ENCODE data around the gene GRID1.
"Not testable (repeated sequence)": the region's sequence is repeated elsewhere in the genome, so short reads cannot be mapped to it uniquely, and the experiment has no call there.

Gene GRID1

DNA sequence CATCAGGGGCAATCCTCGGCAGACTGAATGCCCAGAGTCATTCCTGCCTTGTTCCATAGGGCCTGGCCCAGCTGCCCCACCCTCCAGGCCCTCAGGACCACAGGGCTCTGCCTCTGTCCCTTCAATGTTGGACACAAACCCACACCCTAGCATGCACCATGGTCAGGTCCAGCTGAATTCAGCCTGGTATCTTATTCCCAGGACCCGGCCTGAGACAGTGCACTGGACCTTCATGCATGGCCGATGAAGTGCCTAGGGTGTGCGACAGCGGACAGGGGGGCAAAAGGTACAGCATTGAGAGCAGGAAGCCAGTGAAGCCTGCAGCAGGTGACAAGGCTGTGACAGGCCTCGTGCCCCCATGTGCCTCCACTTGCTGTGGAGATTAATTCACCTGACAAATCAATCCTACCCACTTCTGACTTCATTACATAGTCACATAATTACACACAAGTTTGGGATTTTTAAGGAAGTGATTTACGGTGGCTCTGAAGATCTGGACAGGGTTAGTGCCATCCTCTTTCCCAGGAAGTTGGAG is 261.9 kb downstream of the GRID1 start:
- Mint-ChIP-seq H3K36me3 (no peaks in the 10 kb centered on the region), H3K4me3 (no peak overlapping the region), H3K27me3 (peaks cover 2% of the 10 kb centered on the region), H3K27ac (no peak overlapping the region), H3K9me3 (peaks cover 2% of the 10 kb centered on the region), H3K4me1 (no peaks in the 10 kb centered on the region)
- ATAC-seq (ENCODE audit: low read depth) (no peak), DNase-seq (ENCODE audit: low spot score in 2 of 2) (no peak)

DNA sequence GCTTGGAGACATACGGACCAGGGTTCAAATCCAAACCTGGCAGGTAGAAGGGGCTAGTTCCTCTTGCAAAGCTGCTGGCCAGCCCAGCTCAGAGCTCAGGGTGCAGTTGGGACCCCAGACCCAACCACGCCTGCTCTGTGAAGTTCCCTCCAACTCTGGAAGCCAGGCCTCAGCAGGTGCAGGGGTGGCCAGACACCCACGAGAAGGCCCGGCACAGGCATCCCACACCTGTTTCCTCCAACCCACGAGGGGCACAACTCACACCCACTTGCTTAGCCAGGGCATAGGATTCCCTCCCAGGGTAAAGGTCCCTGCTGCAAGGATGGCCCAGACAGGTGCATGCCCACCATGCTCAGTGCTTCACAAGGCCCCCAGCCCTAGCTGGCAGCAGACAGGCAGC is 262.4 kb downstream of the GRID1 start:
- Mint-ChIP-seq H3K9me3 (peaks cover 2% of the 10 kb centered on the region), H3K27ac (no peak overlapping the region), H3K36me3 (no peaks in the 10 kb centered on the region), H3K4me1 (no peaks in the 10 kb centered on the region), H3K4me3 (no peak overlapping the region), H3K27me3 (peaks cover 2% of the 10 kb centered on the region)
- no peak for DNase-seq (ENCODE audit: low spot score in 2 of 2)
- no peak for ATAC-seq (ENCODE audit: low read depth)

DNA sequence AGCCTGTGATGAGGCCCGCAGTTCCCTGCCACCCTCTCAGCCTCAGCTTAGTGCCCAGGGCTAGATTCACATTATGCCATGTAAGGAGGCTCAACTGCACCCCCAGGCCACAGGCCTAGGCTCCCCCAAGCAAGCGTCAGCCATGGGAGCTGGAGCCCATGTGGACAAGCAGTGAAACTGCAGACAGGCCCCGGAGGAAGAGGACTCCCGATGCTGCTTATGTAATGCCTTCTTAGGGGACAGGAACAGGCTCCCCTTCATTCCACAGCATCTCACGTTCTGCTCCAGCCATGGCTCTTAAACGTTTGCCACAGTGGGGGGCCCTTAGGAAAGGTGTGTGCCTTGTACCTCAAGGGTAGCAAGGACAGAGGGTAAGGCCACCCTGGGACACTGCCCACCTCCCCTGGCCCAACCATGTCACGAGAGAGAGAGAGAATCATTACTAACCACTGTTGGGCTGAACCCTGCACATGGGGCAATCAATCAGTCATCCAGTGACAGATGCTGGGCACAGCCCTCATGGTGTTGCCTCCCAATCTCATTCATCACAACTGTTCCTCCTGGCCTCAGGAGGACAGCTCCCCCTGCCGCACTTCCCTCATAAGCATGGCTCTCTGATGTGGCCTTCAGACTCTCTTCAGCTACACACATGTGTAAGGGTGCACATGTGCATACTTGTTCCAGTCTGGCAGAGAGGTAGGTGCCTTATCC is 263.0 kb downstream of the GRID1 start:
- Mint-ChIP-seq H3K4me1 (no peaks in the 10 kb centered on the region), H3K27ac (no peak overlapping the region), H3K4me3 (no peak overlapping the region), H3K36me3 (no peaks in the 10 kb centered on the region), H3K9me3 (peaks cover 2% of the 10 kb centered on the region), H3K27me3 (peaks cover 2% of the 10 kb centered on the region)
- ATAC-seq (ENCODE audit: low read depth) (no peak), DNase-seq (ENCODE audit: low spot score in 2 of 2) (no peak)

DNA sequence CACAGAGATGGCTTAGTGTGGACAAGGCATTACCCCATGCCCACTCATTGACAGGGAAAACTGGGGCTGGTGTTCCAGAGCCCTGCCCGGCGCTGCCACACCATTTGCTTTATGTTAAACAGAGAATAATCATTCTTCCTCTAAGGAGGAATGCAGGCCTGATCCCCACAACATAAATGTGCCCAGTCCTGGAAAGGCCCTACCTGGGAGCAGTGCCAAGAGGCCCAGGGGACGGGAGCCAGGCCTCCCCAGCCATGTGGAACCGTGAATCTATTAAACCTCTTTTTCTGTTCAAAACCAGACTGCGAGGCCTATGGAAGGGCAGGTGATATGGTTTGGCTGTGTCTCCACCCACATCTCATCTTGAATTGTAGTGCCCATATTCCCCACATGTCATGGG is 264.1 kb downstream of the GRID1 start:
- no peak for ATAC-seq (ENCODE audit: low read depth)
- peaks cover 2% of the 10 kb centered on the region for H3K27me3 Mint-ChIP-seq

DNA sequence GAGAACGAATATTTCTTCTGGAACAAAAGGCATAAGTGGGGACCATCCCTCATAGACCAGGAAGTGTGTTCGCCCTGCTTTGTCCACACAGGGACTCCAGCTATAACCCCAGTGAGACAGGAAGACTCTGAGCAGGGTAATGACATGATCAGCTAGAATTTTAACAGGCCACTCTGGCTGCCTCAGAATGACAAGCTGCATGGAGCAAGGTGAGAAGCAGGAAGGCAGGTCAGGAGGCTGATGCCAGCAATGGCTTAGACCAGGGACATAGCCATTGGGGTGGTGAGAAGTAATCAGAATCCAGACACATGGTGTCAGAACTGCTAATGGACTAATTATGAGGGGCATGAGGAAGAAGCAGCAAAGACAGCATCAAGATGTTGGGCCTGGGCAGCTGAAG is 264.6 kb downstream of the GRID1 start:
- peaks cover 3% of the 10 kb centered on the region for H3K9me3 Mint-ChIP-seq
- no peak for DNase-seq (ENCODE audit: low spot score in 2 of 2)
- no peak overlapping the region for H3K27ac Mint-ChIP-seq
- no peaks in the 10 kb centered on the region for H3K36me3 Mint-ChIP-seq
- no peaks in the 10 kb centered on the region for H3K4me1 Mint-ChIP-seq
- H3K4me3 Mint-ChIP-seq: no peak overlapping the region
- H3K27me3 Mint-ChIP-seq: peaks cover 2% of the 10 kb centered on the region
- ATAC-seq (ENCODE audit: low read depth): no peak

More for the DNA sequence above, 264.1 kb downstream of the GRID1 start:
- no peaks in the 10 kb centered on the region for H3K4me1 Mint-ChIP-seq
- H3K9me3 Mint-ChIP-seq: peaks cover 2% of the 10 kb centered on the region
- no peak overlapping the region for H3K27ac Mint-ChIP-seq
- H3K4me3 Mint-ChIP-seq: no peak overlapping the region
- H3K36me3 Mint-ChIP-seq: no peaks in the 10 kb centered on the region
- no peak for DNase-seq (ENCODE audit: low spot score in 2 of 2)

DNA sequence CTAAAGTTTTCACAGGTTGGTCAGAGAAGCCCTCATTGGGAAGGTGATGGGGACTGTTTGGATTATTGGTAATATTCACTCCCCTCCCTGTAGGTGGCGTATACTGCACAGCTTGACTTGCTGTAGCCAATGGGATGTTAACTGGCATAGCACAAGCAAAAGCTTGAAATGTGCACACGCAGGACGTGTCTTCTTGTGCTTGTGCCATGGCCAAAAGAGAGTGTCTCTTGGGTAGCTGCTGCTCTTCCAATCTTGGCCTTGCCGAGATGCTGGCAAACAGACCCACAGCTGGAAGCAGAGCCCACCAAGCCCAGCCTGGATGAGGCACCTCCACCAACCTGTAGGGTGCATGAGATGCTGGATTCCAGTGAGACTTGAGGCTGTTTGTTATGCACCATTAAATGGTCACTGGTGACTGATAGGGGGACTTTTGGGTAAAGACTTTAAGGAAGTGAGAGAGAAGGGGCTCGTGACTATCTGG is 266.0 kb downstream of the GRID1 start:
- Mint-ChIP-seq H3K27me3 (peaks cover under 1% of the 10 kb centered on the region), H3K36me3 (no peaks in the 10 kb centered on the region), H3K9me3 (peaks cover 3% of the 10 kb centered on the region), H3K4me3 (no peak overlapping the region), H3K4me1 (no peaks in the 10 kb centered on the region), H3K27ac (no peak overlapping the region)
- DNase-seq (ENCODE audit: low spot score in 2 of 2) (no peak), ATAC-seq (ENCODE audit: low read depth) (no peak)

DNA sequence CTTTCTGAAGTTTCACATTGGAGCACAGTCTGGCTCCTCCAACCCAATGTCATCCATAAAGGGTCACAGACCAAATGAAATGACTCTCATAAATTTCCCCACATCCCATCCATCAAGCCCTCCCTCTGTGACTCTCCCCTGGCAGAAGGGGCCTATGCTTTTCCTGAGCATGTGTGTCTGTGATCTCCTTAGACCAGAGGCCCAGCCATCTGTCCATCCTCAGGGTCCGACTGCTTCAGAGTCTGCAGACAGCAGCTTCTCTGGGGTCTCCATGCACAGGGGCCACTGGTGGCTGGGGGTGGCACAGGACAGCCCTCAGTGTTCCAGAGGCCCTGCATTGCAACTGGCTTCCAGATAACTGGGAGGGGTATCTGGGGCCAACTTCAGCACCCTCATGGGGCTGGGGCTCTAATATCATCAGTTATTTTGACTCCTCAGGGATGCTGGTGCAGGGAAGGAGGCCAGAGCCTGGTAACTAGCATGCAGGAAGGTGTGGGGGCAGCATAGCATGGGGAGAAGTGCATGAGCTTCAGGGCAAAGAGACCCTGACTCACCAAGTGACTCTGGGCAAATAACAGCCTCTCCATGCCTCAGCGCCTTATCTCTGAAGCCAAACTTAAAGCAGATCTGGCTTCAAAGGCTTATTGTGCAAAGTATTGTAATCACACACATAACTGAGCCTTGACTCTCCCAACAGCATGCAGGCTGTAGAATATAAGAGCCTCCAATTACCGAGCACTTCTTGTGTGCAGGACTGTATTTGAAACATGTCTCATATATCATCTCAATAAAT is 266.9 kb downstream of the GRID1 start:
- Mint-ChIP-seq H3K4me3 (no peak overlapping the region), H3K27ac (no peak overlapping the region), H3K27me3 (no peaks in the 10 kb centered on the region), H3K4me1 (no peaks in the 10 kb centered on the region), H3K9me3 (peaks cover 3% of the 10 kb centered on the region), H3K36me3 (no peaks in the 10 kb centered on the region)
- ATAC-seq (ENCODE audit: low read depth): no peak
- no peak for DNase-seq (ENCODE audit: low spot score in 2 of 2)

DNA sequence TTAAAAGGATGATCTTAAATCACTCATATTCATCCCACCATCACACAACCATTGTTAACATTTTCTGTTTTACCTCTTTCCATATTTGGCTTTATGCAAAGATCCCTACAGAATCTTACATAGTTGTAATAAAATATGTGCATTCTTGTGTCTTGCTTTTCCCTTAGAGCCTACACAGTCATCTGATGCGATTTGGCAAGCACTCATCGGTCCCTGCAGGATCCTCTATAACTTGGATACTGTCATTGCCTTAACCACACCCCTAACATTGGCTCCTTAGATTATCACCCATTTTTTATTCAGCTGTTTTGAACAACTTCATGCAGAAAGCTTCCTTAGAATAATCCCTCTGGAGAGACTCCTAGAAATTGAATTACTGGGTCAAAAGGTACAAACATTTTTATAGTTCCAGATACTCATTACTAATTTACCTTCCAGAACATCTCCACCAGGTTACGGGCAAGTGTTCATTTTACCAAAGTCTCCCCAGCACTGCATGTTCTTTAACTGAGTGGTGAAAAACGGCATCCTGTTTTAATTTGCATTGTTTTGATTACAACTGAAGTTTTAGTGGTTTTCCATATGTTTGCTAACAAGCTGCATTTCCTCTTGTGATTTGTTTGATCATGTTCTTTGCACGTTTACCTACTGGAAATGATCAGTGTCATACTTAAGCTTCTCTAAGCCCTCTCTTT is 268.3 kb downstream of the GRID1 start:
- no peaks in the 10 kb centered on the region for H3K4me1 Mint-ChIP-seq
- ATAC-seq (ENCODE audit: low read depth) (no peak), DNase-seq (ENCODE audit: low spot score in 2 of 2) (no peak)
- no peaks in the 10 kb centered on the region for H3K27me3 Mint-ChIP-seq
- H3K27ac Mint-ChIP-seq: no peak overlapping the region
- H3K36me3 Mint-ChIP-seq: no peaks in the 10 kb centered on the region
- no peak overlapping the region for H3K4me3 Mint-ChIP-seq
- peaks cover 3% of the 10 kb centered on the region for H3K9me3 Mint-ChIP-seq

DNA sequence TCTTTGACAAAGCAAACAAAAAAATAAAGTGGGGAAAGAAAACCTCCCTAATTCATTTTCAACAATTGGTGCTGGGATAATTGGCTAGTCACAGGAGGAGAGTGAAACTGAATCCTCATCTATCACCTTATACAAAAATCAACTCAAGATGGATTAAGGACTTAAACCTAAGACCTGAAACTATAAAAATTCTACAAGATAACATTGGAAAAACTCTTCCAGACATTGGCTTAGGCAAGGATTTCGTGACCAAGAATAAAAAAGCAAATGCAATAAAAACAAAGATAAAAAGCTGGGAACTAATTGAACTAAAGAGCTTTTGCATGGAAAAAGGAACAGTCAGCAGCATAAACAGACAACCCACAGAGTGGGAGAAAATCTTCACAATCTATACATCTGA is 271.5 kb downstream of the GRID1 start:
- not testable (repeated sequence) for H3K27ac Mint-ChIP-seq; H3K4me1 Mint-ChIP-seq; H3K27me3 Mint-ChIP-seq; DNase-seq (ENCODE audit: low spot score in 2 of 2); H3K36me3 Mint-ChIP-seq; H3K9me3 Mint-ChIP-seq; ATAC-seq (ENCODE audit: low read depth); H3K4me3 Mint-ChIP-seq

DNA sequence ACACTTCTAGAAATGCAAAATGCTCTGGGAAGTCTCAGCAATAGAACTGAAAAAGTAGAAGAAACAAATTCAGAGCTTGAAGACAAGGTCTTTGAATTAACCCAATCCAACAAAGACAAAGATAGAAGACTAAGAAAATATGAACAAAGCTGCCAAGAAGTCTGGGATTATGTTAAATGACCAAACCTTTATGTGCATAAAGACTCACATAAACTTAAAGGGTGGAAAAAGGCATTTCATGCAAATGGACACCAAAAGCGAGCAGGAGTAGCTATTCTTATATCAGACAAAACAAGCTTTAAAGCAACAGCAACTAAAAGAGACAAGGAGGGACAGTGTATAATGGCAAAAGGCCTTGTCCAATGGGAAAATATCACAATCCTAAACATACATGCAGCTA is 274.3 kb downstream of the GRID1 start:
- not testable (repeated sequence) for H3K27me3 Mint-ChIP-seq; H3K9me3 Mint-ChIP-seq; H3K27ac Mint-ChIP-seq; ATAC-seq (ENCODE audit: low read depth); H3K36me3 Mint-ChIP-seq; H3K4me3 Mint-ChIP-seq; H3K4me1 Mint-ChIP-seq; DNase-seq (ENCODE audit: low spot score in 2 of 2)

DNA sequence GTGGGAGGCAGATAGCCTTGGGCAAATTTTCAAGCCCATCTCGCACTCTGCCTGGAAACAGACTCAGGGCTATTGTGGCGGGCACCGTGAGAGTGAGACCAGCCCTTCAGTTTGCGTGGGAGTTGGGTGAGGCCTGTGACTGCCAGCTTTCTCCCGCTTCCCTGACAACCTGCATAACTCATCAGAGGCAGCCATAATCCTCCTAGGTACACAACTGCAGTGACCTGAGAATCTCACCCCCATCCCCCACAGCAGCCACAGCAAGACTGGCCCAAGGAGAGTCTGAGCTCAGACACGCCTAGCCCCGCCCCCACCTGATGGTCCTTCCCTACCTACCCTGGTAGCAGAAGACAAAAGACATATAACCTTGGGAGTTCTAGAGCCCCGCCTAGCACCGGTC is 275.4 kb downstream of the GRID1 start:
- Mint-ChIP-seq H3K36me3 (no peaks in the 10 kb centered on the region), H3K4me1 (no peaks in the 10 kb centered on the region), H3K27me3 (peaks cover 11% of the 10 kb centered on the region), H3K4me3 (no peak overlapping the region), H3K27ac (no peak overlapping the region), H3K9me3 (no peaks in the 10 kb centered on the region)
- no peak for ATAC-seq (ENCODE audit: low read depth)
- DNase-seq (ENCODE audit: low spot score in 2 of 2): no peak

DNA sequence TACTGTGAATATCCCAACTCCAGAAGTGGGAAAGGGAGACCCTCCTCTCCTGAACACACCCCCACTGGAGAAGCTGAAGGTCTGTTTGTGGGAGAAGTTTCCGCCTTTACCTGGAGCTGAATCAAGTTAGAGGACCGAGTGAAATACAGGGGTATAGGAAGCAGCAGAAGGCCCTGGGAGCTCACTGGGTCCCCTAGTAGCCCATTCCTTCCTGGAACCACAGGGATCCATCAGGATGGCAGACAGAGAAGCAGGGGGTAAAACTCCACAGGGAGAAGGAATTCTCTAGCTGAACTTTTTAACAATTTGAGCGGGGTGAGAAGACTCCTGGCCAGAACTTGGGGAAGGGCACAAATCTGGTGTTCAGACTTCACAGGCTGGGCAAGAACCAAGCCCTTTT is 275.8 kb downstream of the GRID1 start:
- H3K27me3 Mint-ChIP-seq: peaks cover 13% of the 10 kb centered on the region
- no peak overlapping the region for H3K27ac Mint-ChIP-seq
- H3K9me3 Mint-ChIP-seq: no peaks in the 10 kb centered on the region
- no peaks in the 10 kb centered on the region for H3K4me1 Mint-ChIP-seq
- H3K36me3 Mint-ChIP-seq: no peaks in the 10 kb centered on the region
- H3K4me3 Mint-ChIP-seq: no peak overlapping the region
- ATAC-seq (ENCODE audit: low read depth) (no peak), DNase-seq (ENCODE audit: low spot score in 2 of 2) (no peak)

DNA sequence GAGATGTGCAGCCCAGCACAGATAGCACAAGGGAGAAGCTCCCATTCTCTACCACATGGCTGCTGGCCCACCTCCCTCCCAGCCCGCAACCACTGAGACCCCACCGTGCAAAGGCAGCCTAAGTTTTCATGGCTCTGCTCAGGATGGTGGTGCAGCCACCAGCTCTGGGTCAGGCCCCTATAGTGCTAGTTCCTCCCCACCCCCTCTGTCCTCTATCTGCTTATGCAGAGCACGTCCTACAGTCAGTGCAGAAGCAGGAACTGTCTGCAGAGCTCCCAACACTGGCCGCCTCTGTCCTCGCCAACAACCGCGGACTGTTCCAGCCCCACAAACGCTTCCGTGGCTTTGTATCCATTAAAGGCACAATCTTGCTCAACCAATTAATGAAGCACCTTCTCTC is 278.9 kb downstream of the GRID1 start:
- no peaks in the 10 kb centered on the region for H3K4me1 Mint-ChIP-seq
- no peak overlapping the region for H3K4me3 Mint-ChIP-seq
- DNase-seq (ENCODE audit: low spot score in 2 of 2) (no peak), ATAC-seq (ENCODE audit: low read depth) (no peak)
- H3K27me3 Mint-ChIP-seq: peaks cover 19% of the 10 kb centered on the region
- H3K36me3 Mint-ChIP-seq: no peaks in the 10 kb centered on the region
- no peak overlapping the region for H3K27ac Mint-ChIP-seq
- no peaks in the 10 kb centered on the region for H3K9me3 Mint-ChIP-seq

DNA sequence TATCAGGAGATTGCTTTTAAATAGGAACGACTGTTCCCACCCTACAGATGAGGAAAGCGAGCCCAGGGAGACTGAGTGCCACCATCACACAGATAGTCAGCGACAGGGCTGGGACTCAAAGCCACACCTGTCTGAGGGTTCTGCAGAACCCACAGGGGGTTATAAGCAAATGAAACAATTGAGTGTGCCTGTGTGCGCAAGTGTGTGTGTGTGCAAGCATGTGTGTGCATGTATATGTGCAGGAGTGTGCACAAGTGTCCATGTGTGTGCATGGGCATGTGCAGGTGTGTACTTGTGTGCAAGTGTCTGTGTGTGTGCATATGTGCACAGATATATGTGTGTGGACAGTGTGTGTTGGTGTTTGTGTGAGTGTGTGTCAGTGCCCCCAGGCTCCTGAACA is 280.2 kb downstream of the GRID1 start:
- Mint-ChIP-seq H3K4me3 (no peak overlapping the region), H3K27me3 (peaks cover 19% of the 10 kb centered on the region), H3K9me3 (no peaks in the 10 kb centered on the region), H3K36me3 (no peaks in the 10 kb centered on the region), H3K4me1 (no peaks in the 10 kb centered on the region), H3K27ac (no peak overlapping the region)
- DNase-seq (ENCODE audit: low spot score in 2 of 2): no peak
- ATAC-seq (ENCODE audit: low read depth): no peak
